Measurements from ENCODE around the gene NMRK2. TPM values are rescaled to one million over a fixed set of nuclear protein-coding genes. Genes with fewer than 3 reads are reported as not detected.

Gene NMRK2
- polyA plus RNA-seq, 1 of the 3 experiments (the other 2 are of a cell fraction), result not detected

- no peak for TF ChIP-seq POLR2AphosphoS5 (IDR thresholded peaks at IDR 0.05; ENCODE audit: low read depth, low read length)
- no peak for TF ChIP-seq EP300 (IDR thresholded peaks at IDR 0.05; ENCODE audit: borderline replicate concordance in 1 of 2, low read depth in 1 of 2, low read length in 1 of 2)
- TF ChIP-seq IRF3 (IDR thresholded peaks at IDR 0.05; ENCODE audit: low read depth, low read length), result no peak
- no peak for TF ChIP-seq MAX (IDR thresholded peaks at IDR 0.05; ENCODE audit: low read depth)
- no peak for TF ChIP-seq NFIC (IDR thresholded peaks at IDR 0.05; ENCODE audit: borderline replicate concordance)
Measured at GRCh38 chr19:3978145-3978544, 45.3 kb downstream of the NMRK2 start (continued).

GRCh38 chr19:3979289-3979673, 46.4 kb downstream of the NMRK2 start:
- Histone ChIP-seq H3K27ac (ENCODE audit: low read depth in 2 of 2, low read length in 1 of 2) (no peak overlapping the region), H3K4me1 (ENCODE audit: control insufficient read depth in 1 of 2, insufficient read depth in 2 of 2, low read depth in 1 of 2, low read length in 1 of 2) (peaks cover 15 to 23% of the 10 kb centered on the region in 2 experiments; a peak in 3 of 4 replicates), H2AFZ (ENCODE audit: low read depth) (no peak overlapping the region), H3K9me3 (no peaks in the 10 kb centered on the region), H4K20me1 (ENCODE audit: insufficient read depth) (peaks cover 94% of the 10 kb centered on the region), H3K27me3 (ENCODE audit: insufficient read depth) (no peaks in the 10 kb centered on the region), H3F3A (replicated peaks; ENCODE audit: insufficient read depth) (peaks cover 71% of the 10 kb centered on the region), H3K36me3 (replicated peaks in 1 of 2; ENCODE audit: control insufficient read depth in 1 of 2, insufficient read depth in 2 of 2, low read length in 1 of 2) (peaks cover 84 to 87% of the 10 kb centered on the region in 2 experiments), H3K4me2 (no peak overlapping the region), H3K9ac (no peak overlapping the region), H3K79me2 (ENCODE audit: insufficient read depth) (peaks cover 71% of the 10 kb centered on the region), H3K9me2 (no peaks in the 10 kb centered on the region), H3K4me3 (ENCODE audit: low read depth in 2 of 2, low read length in 1 of 2) (no peak overlapping the region)
- CTCF ChIA-PET, result interaction anchor here (1.2 to 3.6 kb wide), 2 partner anchors 9 to 10 kb away, joined by 3 to 15 read pairs; no protein-coding TSS in a partner anchor
- no peak for TF ChIP-seq GABPA (IDR thresholded peaks at IDR 0.05; ENCODE audit: low read depth)
- no peak; the same call in 1 of the 2 replicates for TF ChIP-seq POLR2AphosphoS5 (IDR thresholded peaks at IDR 0.05; ENCODE audit: low read depth, low read length)
- TF ChIP-seq ZBTB33 (IDR thresholded peaks at IDR 0.05; ENCODE audit: borderline replicate concordance, low read depth), result no peak
- TF ChIP-seq RFX5 (IDR thresholded peaks at IDR 0.05; ENCODE audit: low read length), result no peak
- TF ChIP-seq NFIC (IDR thresholded peaks at IDR 0.05; ENCODE audit: borderline replicate concordance), result no peak
- TF ChIP-seq PBX3 (IDR thresholded peaks at IDR 0.05), result no peak
- no peak for TF ChIP-seq SIN3A (IDR thresholded peaks at IDR 0.05; ENCODE audit: borderline replicate concordance, low read depth, low read length)
- TF ChIP-seq TAF1 (IDR thresholded peaks at IDR 0.05; ENCODE audit: borderline replicate concordance, low read depth, low read length), result no peak
- no peak for TF ChIP-seq CHD2 (IDR thresholded peaks at IDR 0.05; ENCODE audit: low read length, partially characterized antibody)
- TF ChIP-seq EP300 (IDR thresholded peaks at IDR 0.05; ENCODE audit: borderline replicate concordance in 1 of 2, low read depth in 1 of 2, low read length in 1 of 2), result no peak
- no peak for TF ChIP-seq USF2 (IDR thresholded peaks at IDR 0.05; ENCODE audit: borderline replicate concordance, low read depth, low read length)
- TF ChIP-seq YY1 (IDR thresholded peaks at IDR 0.05; ENCODE audit: low read depth), result no peak
- no peak for TF ChIP-seq SMC3 (IDR thresholded peaks at IDR 0.05; ENCODE audit: low read depth, low read length)
- TF ChIP-seq FOXM1 (IDR thresholded peaks at IDR 0.05; ENCODE audit: low read depth), result no peak
- no peak for TF ChIP-seq RXRA (IDR thresholded peaks at IDR 0.05; ENCODE audit: borderline replicate concordance, low read depth)
- TF ChIP-seq RCOR1 (IDR thresholded peaks at IDR 0.05; ENCODE audit: low read length), result no peak
- TF ChIP-seq MXI1 (IDR thresholded peaks at IDR 0.05; ENCODE audit: low read depth, low read length), result no peak
- TF ChIP-seq MEF2A (IDR thresholded peaks at IDR 0.05; ENCODE audit: borderline replicate concordance, low read depth), result no peak
- no peak for TF ChIP-seq IRF3 (IDR thresholded peaks at IDR 0.05; ENCODE audit: low read depth, low read length)
- no peak for TF ChIP-seq FOXJ3 (CRISPR knock-in tag; IDR thresholded peaks at IDR 0.05)
- POLR2A ChIA-PET, result interaction anchor here (0.8 to 0.9 kb wide), 2 partner anchors 8 to 20 kb away, joined by 4 to 5 read pairs; no protein-coding TSS in a partner anchor
- WGBS (ENCODE audit: low lambda C conversion rate), result no CpG with 5 or more reads among the region's 18 CpGs
- peak; percentile 11 for DNase-seq

All from SK-N-SH (cell line).